GM12891 (cell line): ENCODE results near the gene METTL6.
"Not testable (repeated sequence)": the region's sequence is repeated elsewhere in the genome, so short reads cannot be mapped to it uniquely, and the experiment has no call there.

Experiments
- DNase-seq: peaks from one replicate; pipeline ENCODE4 v3.0.0; 2011; ENCODE audit warnings: low spot score; ENCODE audit not compliant: insufficient read length
- FAIRE-seq: peaks from 2 replicates; lab custom pipeline; 2011; peaks lifted over from hg19 to GRCh38; lab: Jason Lieb, UNC
- PAX5 ChIP-seq: IDR thresholded peaks from 2 replicates; pipeline ENCODE4 v1.6.1; 2011; ENCODE audit warnings: low read length, moderate library complexity, mild to moderate bottlenecking; ENCODE audit not compliant: insufficient read depth, severe bottlenecking
- POLR2A ChIP-seq: IDR thresholded peaks from 2 replicates; pipeline ENCODE4 v1.6.1; 2011; ENCODE audit warnings: low read depth, low read length, control low read depth
- POLR2AphosphoS5 ChIP-seq: IDR thresholded peaks from 2 replicates; pipeline ENCODE4 v1.6.1; 2011; ENCODE audit warnings: low read depth, low read length, control low read depth
- POU2F2 ChIP-seq: IDR thresholded peaks from 2 replicates; pipeline ENCODE4 v1.6.1; 2011; ENCODE audit warnings: low read depth, mild to moderate bottlenecking, control low read depth, low read length, moderate library complexity
- SPI1 ChIP-seq: IDR thresholded peaks from 2 replicates; pipeline ENCODE4 v1.6.1; 2011; ENCODE audit warnings: low read depth, low read length, control low read depth
- TAF1 ChIP-seq: IDR thresholded peaks from 2 replicates; pipeline ENCODE4 v1.6.1; 2011; ENCODE audit warnings: low read depth, low read length, control low read depth

The METTL6 gene

DNA sequence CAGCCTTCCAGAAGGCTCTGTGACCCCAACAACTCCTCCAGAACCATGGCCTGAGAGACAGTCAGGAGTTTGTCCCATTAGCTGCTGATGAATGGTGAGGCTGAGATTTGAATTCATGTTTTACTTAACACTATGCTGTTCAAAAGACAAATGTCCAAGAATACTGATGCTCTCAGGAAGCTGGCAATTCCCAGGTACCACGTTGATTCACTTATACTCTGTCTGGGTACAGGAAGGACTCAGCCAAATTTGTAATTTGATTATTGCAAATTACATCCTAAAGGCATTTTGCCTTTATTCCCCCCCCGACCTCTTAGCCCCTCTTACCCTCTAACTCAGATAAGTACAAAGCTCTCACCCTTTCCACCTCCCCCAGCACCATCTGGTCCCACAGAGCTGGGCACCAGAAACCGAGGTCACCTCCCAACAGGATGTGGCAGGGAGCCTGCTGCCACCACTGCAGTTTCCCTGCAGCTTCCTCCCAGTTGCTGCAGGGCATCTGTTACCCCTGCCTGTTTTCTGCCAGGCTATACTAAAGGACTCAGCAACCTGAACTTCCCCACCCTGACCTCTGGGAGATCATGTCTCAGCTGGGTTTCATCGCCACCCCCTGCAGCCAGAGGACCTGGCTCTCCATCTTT lies 33.7 kb upstream of the METTL6 start:
- DNase-seq (no peak), FAIRE-seq (no peak)
- TF ChIP-seq POU2F2, result no peak
- TF ChIP-seq POLR2A, result no peak
- no peak for TF ChIP-seq PAX5
- TF ChIP-seq SPI1, result no peak
- no peak for TF ChIP-seq POLR2AphosphoS5
- no peak for TF ChIP-seq TAF1

DNA sequence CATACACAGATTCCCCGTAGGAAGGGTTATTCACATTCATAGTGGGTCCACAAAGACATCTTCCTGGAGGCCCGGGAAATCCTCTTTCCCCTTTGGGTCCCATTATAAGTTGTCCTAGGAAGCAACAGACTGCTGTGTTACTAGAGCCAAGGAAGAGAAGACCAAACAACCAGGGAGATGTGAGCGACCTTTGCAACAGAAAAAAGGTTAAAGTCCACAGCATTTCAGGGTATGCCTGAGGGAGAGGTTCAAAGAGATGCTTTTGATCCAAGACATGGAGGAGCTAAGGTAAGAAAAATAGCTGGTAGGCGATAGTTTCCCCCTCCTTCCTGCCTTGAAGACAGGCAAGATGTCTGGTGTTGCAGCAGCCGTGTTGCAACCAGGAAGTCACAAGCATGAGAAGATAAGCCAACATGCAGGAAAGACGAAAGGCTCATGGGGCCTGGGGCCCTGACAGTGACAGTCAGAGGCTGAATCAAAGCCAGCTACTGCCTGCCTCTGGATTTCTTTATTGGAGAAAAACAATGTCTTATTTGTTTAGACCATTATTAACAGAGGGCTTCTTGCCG lies 31.0 kb upstream of the METTL6 start:
- TF ChIP-seq POU2F2 (no peak), PAX5 (no peak), TAF1 (no peak), POLR2A (no peak), SPI1 (no peak), POLR2AphosphoS5 (no peak)
- FAIRE-seq (no peak), DNase-seq (no peak)

DNA sequence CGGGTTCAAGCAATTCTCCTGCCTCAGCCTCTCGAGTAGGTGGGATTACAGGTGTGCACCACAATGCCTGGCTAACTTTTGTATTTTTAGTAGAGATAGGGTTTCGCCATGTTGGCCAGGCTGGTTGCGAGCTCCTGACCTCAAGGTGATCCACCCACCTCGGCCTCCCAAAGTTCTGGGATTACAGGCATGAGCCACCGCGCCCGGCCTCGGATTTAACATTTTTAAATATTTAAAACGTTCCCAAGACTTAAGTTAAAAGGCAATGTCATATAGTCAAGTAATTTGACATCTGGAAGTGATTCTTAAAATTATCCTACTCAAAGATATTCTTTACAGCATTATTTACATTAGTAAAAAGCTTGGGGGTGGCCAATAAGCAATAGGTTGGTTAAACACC lies 29.6 kb upstream of the METTL6 start:
- not testable (repeated sequence) for FAIRE-seq, DNase-seq

DNA sequence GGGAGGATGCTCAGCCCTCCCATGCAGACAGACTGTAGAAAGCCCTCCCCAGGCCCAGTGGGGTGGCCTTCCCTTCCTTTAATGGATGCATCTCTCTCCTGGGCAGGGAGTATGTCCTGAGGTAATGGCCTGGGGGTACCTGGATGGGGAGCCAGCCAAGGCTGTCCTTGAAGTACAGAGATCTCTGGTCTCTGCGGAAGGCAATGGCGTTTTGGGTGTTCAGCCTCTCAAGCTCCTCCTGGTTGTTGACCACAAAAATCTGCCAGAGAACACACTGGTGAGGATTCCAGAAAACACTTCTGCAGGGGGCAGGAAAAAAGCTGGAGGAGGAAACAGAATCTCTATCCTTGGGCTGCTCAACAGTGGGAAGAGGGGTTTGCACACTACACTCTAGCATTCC lies 29.0 kb upstream of the METTL6 start:
- TF ChIP-seq POU2F2, result no peak
- no peak for TF ChIP-seq TAF1
- TF ChIP-seq POLR2AphosphoS5, result no peak
- no peak for TF ChIP-seq POLR2A
- TF ChIP-seq PAX5, result no peak
- no peak for TF ChIP-seq SPI1
- DNase-seq (no peak), FAIRE-seq (no peak)

DNA sequence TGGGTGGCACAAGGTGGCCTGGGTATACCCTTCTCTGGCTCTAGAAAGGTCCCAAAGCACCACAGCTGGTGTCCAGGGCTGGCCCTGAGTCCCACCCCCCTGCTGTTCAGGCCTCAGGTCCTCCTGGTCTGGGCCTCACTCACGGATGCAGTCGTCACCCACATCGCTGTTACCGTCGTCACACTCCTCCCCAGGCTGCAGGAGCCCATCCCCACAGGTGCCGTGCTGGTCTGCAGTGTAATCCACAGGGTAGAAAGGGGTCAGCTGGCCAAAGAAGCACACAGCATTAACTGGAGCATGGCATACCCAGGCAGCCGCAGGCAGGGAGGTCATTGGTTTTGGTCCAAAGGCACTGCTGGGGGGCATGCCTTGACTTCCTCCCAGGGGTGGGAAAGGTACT lies 28.4 kb upstream of the METTL6 start:
- DNase-seq (no peak), FAIRE-seq (no peak)
- TF ChIP-seq SPI1, result no peak
- TF ChIP-seq PAX5, result no peak
- no peak for TF ChIP-seq POU2F2
- no peak for TF ChIP-seq POLR2AphosphoS5
- TF ChIP-seq TAF1, result no peak
- TF ChIP-seq POLR2A, result no peak

DNA sequence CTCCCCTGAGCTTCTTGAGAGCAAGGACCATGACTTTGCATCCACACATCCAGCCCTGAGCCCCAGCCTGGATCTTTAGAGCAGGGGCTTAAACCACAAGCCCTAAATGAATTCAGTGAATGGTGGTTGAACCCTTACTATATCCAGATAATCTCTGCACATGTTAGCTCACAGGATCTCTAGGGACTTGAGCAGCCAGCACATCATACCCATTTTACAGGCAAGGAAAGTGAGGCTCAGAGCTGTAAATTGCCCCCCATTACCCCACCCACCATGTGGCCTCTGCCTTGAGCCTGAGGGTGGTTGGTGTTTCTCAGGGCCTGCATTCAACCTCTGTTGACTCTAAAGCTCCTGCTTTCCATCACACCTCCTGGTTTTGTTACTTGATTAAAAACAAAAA lies 27.6 kb upstream of the METTL6 start:
- FAIRE-seq, result no peak

DNA sequence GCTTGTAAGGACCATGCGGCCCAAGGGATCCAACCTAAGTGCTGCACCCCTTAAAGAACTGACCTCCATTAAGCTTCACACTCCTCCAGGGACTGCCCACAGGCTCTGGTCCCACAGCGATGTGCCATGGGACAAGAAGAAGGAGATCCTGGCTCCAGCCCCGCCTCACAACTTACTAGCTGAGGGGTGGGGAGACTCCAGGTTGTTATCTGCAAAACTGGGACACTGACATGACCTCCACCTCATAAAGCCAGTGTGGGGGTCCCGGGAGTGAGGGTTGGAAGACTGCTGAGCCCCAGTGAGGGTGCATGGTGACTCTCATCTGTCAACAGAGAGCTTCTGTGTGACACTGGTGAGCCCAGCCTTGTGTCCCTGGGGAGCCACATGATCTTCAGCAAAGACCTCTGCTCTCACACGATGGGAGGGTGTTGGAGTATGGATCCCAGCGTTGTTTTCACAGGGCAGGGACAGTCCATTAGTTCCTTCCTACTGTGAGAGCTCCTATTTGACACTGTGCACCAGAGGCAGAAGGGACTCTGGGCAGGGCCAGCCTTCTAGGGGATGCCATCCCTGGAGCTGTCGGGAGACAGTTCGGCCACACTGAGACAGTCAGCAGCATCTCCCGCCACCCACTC lies 26.8 kb upstream of the METTL6 start:
- FAIRE-seq (no peak), DNase-seq (no peak)
- TF ChIP-seq POLR2AphosphoS5, result no peak
- no peak for TF ChIP-seq TAF1
- TF ChIP-seq SPI1, result no peak
- TF ChIP-seq PAX5, result no peak
- TF ChIP-seq POLR2A, result no peak
- no peak for TF ChIP-seq POU2F2

More for the DNA sequence above, 27.6 kb upstream of the METTL6 start:
- TF ChIP-seq PAX5 (no peak), POU2F2 (no peak), POLR2A (no peak), TAF1 (no peak), POLR2AphosphoS5 (no peak), SPI1 (no peak)
- DNase-seq, result no peak

DNA sequence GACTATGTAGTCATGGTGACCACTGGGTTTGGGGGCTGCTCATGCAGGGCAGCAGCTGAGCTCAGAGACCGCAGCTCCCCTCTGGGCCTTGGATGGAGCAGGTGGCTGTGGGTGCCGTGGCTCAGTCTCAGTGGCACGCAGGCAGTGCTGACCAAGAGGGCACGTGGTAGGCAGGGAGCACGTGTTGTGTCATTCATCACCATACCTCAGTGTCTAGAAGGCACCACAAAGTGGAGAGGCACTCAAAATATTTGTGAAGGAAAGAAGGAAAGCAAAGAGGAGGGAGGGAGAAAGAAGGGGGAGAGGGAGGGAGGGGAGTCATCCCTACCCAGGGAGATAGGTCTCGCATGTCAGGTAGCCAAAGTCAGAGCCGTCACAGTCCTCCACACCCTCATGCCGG lies 26.2 kb upstream of the METTL6 start:
- no peak for DNase-seq
- TF ChIP-seq SPI1 (no peak), POU2F2 (no peak), POLR2AphosphoS5 (no peak), TAF1 (no peak), POLR2A (no peak), PAX5 (no peak)
- FAIRE-seq, result no peak

DNA sequence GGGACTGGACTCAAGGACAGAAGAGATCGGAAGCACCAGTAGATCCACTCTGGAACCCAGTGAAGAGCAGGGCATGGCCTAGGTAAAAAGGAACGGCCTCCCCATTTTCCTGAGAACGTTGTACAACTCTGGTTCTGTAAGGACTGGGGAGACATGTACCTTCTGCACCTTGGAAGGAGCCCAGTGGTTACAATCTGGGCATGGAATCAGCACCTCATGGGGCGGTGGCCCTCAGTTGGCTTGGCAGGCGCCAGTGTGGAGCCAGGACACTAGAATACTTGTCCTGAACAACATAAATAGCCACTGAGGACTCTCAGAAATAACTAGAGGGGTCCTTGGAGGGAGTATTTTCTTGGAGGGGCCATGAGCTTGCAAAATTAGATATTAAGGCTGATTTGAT lies 25.6 kb upstream of the METTL6 start:
- TF ChIP-seq POLR2AphosphoS5, result no peak
- TF ChIP-seq POLR2A, result no peak
- no peak for TF ChIP-seq TAF1
- TF ChIP-seq POU2F2, result no peak
- no peak for TF ChIP-seq SPI1
- no peak for TF ChIP-seq PAX5
- no peak for FAIRE-seq

DNA sequence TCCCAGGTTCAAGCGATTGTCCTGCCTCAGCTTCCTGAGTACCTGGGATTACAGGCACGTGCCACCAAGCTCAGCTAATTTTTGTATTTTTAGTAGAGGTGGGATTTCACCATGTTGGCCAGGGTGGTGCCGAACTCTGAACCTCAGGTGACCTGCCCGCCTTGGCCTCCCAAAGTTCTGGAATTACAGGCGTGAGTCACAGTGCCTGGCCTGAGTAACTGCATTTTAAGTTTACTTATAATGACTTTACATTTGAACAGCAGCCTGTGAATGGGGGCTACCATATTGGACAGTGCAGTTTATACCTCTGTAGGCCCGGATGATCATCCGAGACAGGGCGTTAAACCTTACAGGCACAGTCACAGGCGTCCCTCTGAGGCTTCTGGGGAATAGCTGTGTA lies 24.8 kb upstream of the METTL6 start:
- TF ChIP-seq POU2F2 (no peak), SPI1 (no peak), POLR2AphosphoS5 (no peak), POLR2A (no peak), TAF1 (no peak), PAX5 (no peak)
- DNase-seq (no peak), FAIRE-seq (no peak)

More for the DNA sequence above, 25.6 kb upstream of the METTL6 start:
- DNase-seq, result no peak
